ENCODE results near the gene AGER. TPM values are rescaled to one million over a fixed set of nuclear protein-coding genes. Genes with fewer than 3 reads are reported as not detected.

The AGER gene
- total RNA-seq, 1 experiment from 2014 or later = 14.3 TPM

DNA sequence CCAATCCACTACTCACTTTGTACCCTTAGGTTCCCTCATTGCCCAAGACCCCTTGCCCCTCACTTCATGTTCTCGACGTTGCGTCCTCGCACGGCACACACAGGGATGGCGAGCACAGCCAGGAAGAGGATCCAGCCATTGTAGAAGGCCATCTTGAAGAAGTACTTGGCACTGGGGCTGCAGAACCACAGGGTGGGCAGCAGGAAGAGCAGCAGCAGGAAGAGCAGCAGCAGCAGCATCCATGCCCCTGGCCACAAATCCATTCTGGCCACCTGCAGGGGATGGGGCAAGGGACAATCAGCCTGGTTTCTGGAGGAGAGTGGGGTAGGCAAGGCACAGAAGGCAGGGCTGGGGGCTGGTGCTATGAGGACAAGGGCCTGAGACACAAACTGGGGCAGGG is 12.8 kb downstream of the AGER start:
- H3K27me3 ChIP-seq (ENCODE audit: insufficient read depth, low read length) = no peaks in the 10 kb centered on the region
- no peak overlapping the region for H3K18ac ChIP-seq (ENCODE audit: insufficient read length, low read depth, low read length)
- H3K4ac ChIP-seq (ENCODE audit: low read depth, low read length) = no peak overlapping the region
- peaks cover 7% of the 10 kb centered on the region for H3K4me1 ChIP-seq (ENCODE audit: insufficient read depth, low read length)
- no peak for DNase-seq
- Mint-ChIP-seq H3K4me3 (no peak overlapping the region), H3K27me3 (ENCODE audit: low read depth) (no peaks in the 10 kb centered on the region; the same call in 1 of the 2 replicates), H3K27ac (0 out of 7 replicates have a peak overlapping the region, but pooled peaks of 1 of the 3 experiments have one; percentile 10), H3K4me1 (peaks cover 30 to 31% of the 10 kb centered on the region in 2 experiments), H3K36me3 (ENCODE audit: insufficient read depth in 1 of 3, low read depth in 3 of 3) (peaks cover 36 to 56% (median 45%) of the 10 kb centered on the region in 3 experiments), H3K9me3 (no peaks in the 10 kb centered on the region)
- no peak overlapping the region for H2BK20ac ChIP-seq (ENCODE audit: low read depth, low read length, poor library complexity, severe bottlenecking)
- H3T11ph ChIP-seq (ENCODE audit: low read length) = no peak overlapping the region
- TF ChIP-seq, protein P1, sequence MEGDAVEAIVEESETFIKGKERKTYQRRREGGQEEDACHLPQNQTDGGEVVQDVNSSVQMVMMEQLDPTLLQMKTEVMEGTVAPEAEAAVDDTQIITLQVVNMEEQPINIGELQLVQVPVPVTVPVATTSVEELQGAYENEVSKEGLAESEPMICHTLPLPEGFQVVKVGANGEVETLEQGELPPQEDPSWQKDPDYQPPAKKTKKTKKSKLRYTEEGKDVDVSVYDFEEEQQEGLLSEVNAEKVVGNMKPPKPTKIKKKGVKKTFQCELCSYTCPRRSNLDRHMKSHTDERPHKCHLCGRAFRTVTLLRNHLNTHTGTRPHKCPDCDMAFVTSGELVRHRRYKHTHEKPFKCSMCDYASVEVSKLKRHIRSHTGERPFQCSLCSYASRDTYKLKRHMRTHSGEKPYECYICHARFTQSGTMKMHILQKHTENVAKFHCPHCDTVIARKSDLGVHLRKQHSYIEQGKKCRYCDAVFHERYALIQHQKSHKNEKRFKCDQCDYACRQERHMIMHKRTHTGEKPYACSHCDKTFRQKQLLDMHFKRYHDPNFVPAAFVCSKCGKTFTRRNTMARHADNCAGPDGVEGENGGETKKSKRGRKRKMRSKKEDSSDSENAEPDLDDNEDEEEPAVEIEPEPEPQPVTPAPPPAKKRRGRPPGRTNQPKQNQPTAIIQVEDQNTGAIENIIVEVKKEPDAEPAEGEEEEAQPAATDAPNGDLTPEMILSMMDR (conservative IDR thresholded peaks at IDR 0.05) = no peak
- peaks cover 2% of the 10 kb centered on the region for H4K20me1 ChIP-seq (ENCODE audit: control insufficient read depth, insufficient read depth, insufficient read length)
- peaks cover 7% of the 10 kb centered on the region for H3K23me2 ChIP-seq (ENCODE audit: insufficient read length, low read depth, low read length, poor library complexity, severe bottlenecking)
- H4K91ac ChIP-seq (ENCODE audit: insufficient read length, low read depth, low read length) = no peak overlapping the region
- H3K14ac ChIP-seq (ENCODE audit: insufficient read depth, low read length) = no peak overlapping the region
- no peak overlapping the region for H4K5ac ChIP-seq (ENCODE audit: insufficient read length, low read depth, low read length)
- H4K8ac ChIP-seq (replicated peaks; ENCODE audit: insufficient read length, low read depth, low read length) = no peak overlapping the region
- no peak overlapping the region for H2AK5ac ChIP-seq (ENCODE audit: insufficient read length, low read length)
- no peak overlapping the region for H2BK5ac ChIP-seq (ENCODE audit: insufficient read length, low read length)
- no peak overlapping the region for H3K23ac ChIP-seq (ENCODE audit: insufficient read length, low read depth, low read length)
- no peaks in the 10 kb centered on the region for H3K79me1 ChIP-seq (ENCODE audit: insufficient read depth, low read depth, low read length, poor library complexity, severe bottlenecking)
- no peak overlapping the region for H3K9ac ChIP-seq (ENCODE audit: extremely low read depth, insufficient read length, low read length)
- H2BK12ac ChIP-seq (ENCODE audit: insufficient read length, low read depth, low read length) = no peak overlapping the region
- H3K56ac ChIP-seq (ENCODE audit: insufficient read length, low read depth, low read length) = no peak overlapping the region
- no peak overlapping the region for H2BK120ac ChIP-seq (ENCODE audit: low read depth, low read length, poor library complexity, severe bottlenecking)
- no peak overlapping the region for H3K4me2 ChIP-seq (ENCODE audit: insufficient read depth, insufficient read length, low read length)
- no peaks in the 10 kb centered on the region for H3K9me3 ChIP-seq (ENCODE audit: control insufficient read depth, low read depth, low read length)
- H3K79me2 ChIP-seq (ENCODE audit: insufficient read depth, low read length) = peaks cover 15% of the 10 kb centered on the region; the same call in 1 of the 2 replicates
- H3K27ac ChIP-seq (ENCODE audit: insufficient read length, low read depth, low read length) = no peak overlapping the region
- no peak overlapping the region for H2AFZ ChIP-seq (ENCODE audit: low read length)
- no CpG with 5 or more reads among the region's 6 CpGs for WGBS (ENCODE audit: extremely low coverage, insufficient read length, low lambda C conversion rate)
- no peak overlapping the region for H2BK15ac ChIP-seq (ENCODE audit: low read depth, low read length)
